H9 (cell line): ENCODE data around the gene MEGF9. TPM values are rescaled to one million over a fixed set of nuclear protein-coding genes. Genes with fewer than 3 reads are reported as not detected.

ENCODE experiments used
- DNase-seq: peaks from one replicate; pipeline ENCODE4 v3.0.0-alpha.2; 2017
- H2AFZ ChIP-seq: one replicate; pipeline ENCODE4 v1.6.1; 2013; ENCODE audit warnings: mild to moderate bottlenecking, low read length, control low read depth, moderate library complexity
- H2AK5ac ChIP-seq: 2 replicates; pipeline ENCODE4 v1.6.1; 2013; ENCODE audit warnings: low read length, control low read depth, mixed read lengths; ENCODE audit not compliant: insufficient read length
- H2BK120ac ChIP-seq: one replicate; pipeline ENCODE4 v1.6.1; 2013; ENCODE audit warnings: low read depth, mild to moderate bottlenecking, low read length, control low read depth, inconsistent platforms; ENCODE audit not compliant: poor library complexity, severe bottlenecking
- H2BK12ac ChIP-seq: 2 replicates; pipeline ENCODE4 v1.6.1; 2013; ENCODE audit warnings: low read length, control low read depth, mixed read lengths, low read depth; ENCODE audit not compliant: insufficient read length
- H2BK15ac ChIP-seq: 2 replicates; pipeline ENCODE4 v1.6.1; 2013; ENCODE audit warnings: low read depth, low read length, control low read depth
- H2BK20ac ChIP-seq: one replicate; pipeline ENCODE4 v1.6.1; 2013; ENCODE audit warnings: low read depth, mild to moderate bottlenecking, low read length, control low read depth, inconsistent platforms; ENCODE audit not compliant: poor library complexity, severe bottlenecking
- H2BK5ac ChIP-seq: 2 replicates; pipeline ENCODE4 v1.6.1; 2013; ENCODE audit warnings: low read length, control low read depth, mixed read lengths; ENCODE audit not compliant: insufficient read length
- H3K14ac ChIP-seq: 2 replicates; pipeline ENCODE4 v1.6.1; 2013; ENCODE audit warnings: low read length, control low read depth; ENCODE audit not compliant: insufficient read depth
- H3K18ac ChIP-seq: 2 replicates; pipeline ENCODE4 v1.6.1; 2013; ENCODE audit warnings: low read depth, mild to moderate bottlenecking, mixed read lengths, low read length, control low read depth; ENCODE audit not compliant: insufficient read length
- H3K23ac ChIP-seq: 2 replicates; pipeline ENCODE4 v1.6.1; 2013; ENCODE audit warnings: low read length, control low read depth, mixed read lengths, low read depth; ENCODE audit not compliant: insufficient read length
- H3K23me2 ChIP-seq: 2 replicates; pipeline ENCODE4 v1.6.1; 2013; ENCODE audit warnings: low read depth, mild to moderate bottlenecking, mixed read lengths, low read length, control low read depth; ENCODE audit not compliant: insufficient read length, poor library complexity, severe bottlenecking
- H3K27ac ChIP-seq: 2 replicates; pipeline ENCODE4 v1.5.1; 2013; ENCODE audit warnings: low read length, control low read depth, mixed read lengths, low read depth; ENCODE audit not compliant: insufficient read length
- H3K27me3 ChIP-seq: 2 replicates; pipeline ENCODE4 v1.6.1; 2013; ENCODE audit warnings: low read length, control low read depth, inconsistent platforms; ENCODE audit not compliant: insufficient read depth
- H3K4ac ChIP-seq: 2 replicates; pipeline ENCODE4 v1.6.1; 2013; ENCODE audit warnings: low read depth, mild to moderate bottlenecking, control low read depth, inconsistent platforms, low read length, moderate library complexity
- H3K4me1 ChIP-seq: 2 replicates; pipeline ENCODE4 v1.6.1; 2013; ENCODE audit warnings: low read length, control low read depth, inconsistent platforms; ENCODE audit not compliant: insufficient read depth
- H3K4me2 ChIP-seq: 2 replicates; pipeline ENCODE4 v1.6.1; 2013; ENCODE audit warnings: low read length, control low read depth, mixed read lengths; ENCODE audit not compliant: insufficient read length, insufficient read depth
- H3K56ac ChIP-seq: 2 replicates; pipeline ENCODE4 v1.6.1; 2013; ENCODE audit warnings: low read depth, mild to moderate bottlenecking, mixed read lengths, low read length, control low read depth; ENCODE audit not compliant: insufficient read length
- H3K79me1 ChIP-seq: 2 replicates; pipeline ENCODE4 v1.6.1; 2013; ENCODE audit warnings: low read depth, mild to moderate bottlenecking, moderate library complexity, low read length, control low read depth, inconsistent platforms; ENCODE audit not compliant: insufficient read depth, poor library complexity, severe bottlenecking
- H3K79me2 ChIP-seq: 2 replicates; pipeline ENCODE4 v1.6.1; 2013; ENCODE audit warnings: low read length, control low read depth, inconsistent platforms; ENCODE audit not compliant: insufficient read depth
- H3K9ac ChIP-seq: 2 replicates; pipeline ENCODE4 v1.6.1; 2013; ENCODE audit warnings: low read length, control low read depth, mixed read lengths; ENCODE audit not compliant: insufficient read length; ENCODE audit errors: extremely low read depth
- H3K9me3 ChIP-seq: one replicate; pipeline ENCODE4 v1.6.1; 2013; ENCODE audit warnings: low read depth, low read length, inconsistent platforms; ENCODE audit not compliant: control insufficient read depth
- H3T11ph ChIP-seq: one replicate; pipeline ENCODE4 v1.6.1; 2013; ENCODE audit warnings: mild to moderate bottlenecking, low read length, control low read depth, inconsistent platforms
- H4K20me1 ChIP-seq: one replicate; pipeline ENCODE4 v1.6.1; 2013; ENCODE audit not compliant: control insufficient read depth, insufficient read length, insufficient read depth
- H4K5ac ChIP-seq: 2 replicates; pipeline ENCODE4 v1.6.1; 2013; ENCODE audit warnings: low read depth, mild to moderate bottlenecking, mixed read lengths, low read length, control low read depth; ENCODE audit not compliant: insufficient read length
- H4K8ac ChIP-seq: replicated peaks from 2 replicates; pipeline ENCODE4 v1.6.1; 2013; ENCODE audit warnings: low read length, control low read depth, mixed read lengths, low read depth; ENCODE audit not compliant: insufficient read length
- H4K91ac ChIP-seq: 2 replicates; pipeline ENCODE4 v1.6.1; 2013; ENCODE audit warnings: low read depth, mild to moderate bottlenecking, moderate library complexity, mixed read lengths, low read length, control low read depth; ENCODE audit not compliant: insufficient read length
- H3K27ac Mint-ChIP-seq, 3 experiments: 2 replicates in 2 of 3; 3 replicates in 1 of 3; pipeline ENCODE4 v1.8.0; 2020 to 2021; ENCODE audit warnings: mixed read lengths in 3 of 3, mild to moderate bottlenecking in 1 of 3, moderate library complexity in 1 of 3
- H3K27me3 Mint-ChIP-seq: 2 replicates; pipeline ENCODE4 v1.8.0; 2021; ENCODE audit warnings: low read depth, mild to moderate bottlenecking, moderate library complexity, mixed read lengths
- H3K36me3 Mint-ChIP-seq, 3 experiments: 2 replicates in 2 of 3; 3 replicates in 1 of 3; pipeline ENCODE4 v1.8.0; 2020 to 2021; ENCODE audit warnings: low read depth in 3 of 3, mixed read lengths in 3 of 3; ENCODE audit not compliant: insufficient read depth in 1 of 3
- H3K4me1 Mint-ChIP-seq, 2 experiments: 2 replicates each; pipeline ENCODE4 v1.8.0; 2020; ENCODE audit warnings: mixed read lengths in 2 of 2
- H3K4me3 Mint-ChIP-seq, 2 experiments: 2 replicates in 1 of 2; 3 replicates in 1 of 2; pipeline ENCODE4 v1.8.0; 2020 to 2021; ENCODE audit warnings: mild to moderate bottlenecking in 2 of 2, mixed read lengths in 2 of 2, moderate library complexity in 1 of 2
- H3K9me3 Mint-ChIP-seq, 2 experiments: 2 replicates in 1 of 2; 3 replicates in 1 of 2; pipeline ENCODE4 v1.8.0; 2020; ENCODE audit warnings: mild to moderate bottlenecking in 2 of 2, mixed read lengths in 2 of 2, moderate library complexity in 1 of 2
- CTCF ChIP-seq: fragments of 200-600 bp; sonication (generic); conservative IDR thresholded peaks from 3 replicates; pipeline ENCODE4 v1.8.0; 2021; ENCODE audit warnings: antibody characterized with exemption, mild to moderate bottlenecking
- WGBS: extraction: QIAGEN DNeasy Blood & Tissue Kit; methylation state at CpG from one replicate; pipeline ENCODE4 v1.1.7; 2013; ENCODE audit warnings: missing lambda C conversion rate, low lambda C conversion rate, mixed read lengths; ENCODE audit not compliant: insufficient read length; ENCODE audit errors: extremely low coverage; 5-methylcytosine and 5-hydroxymethylcytosine counted together
- total RNA-seq: library from RNA; stranded (reverse); gene quantifications from 2 replicates; pipeline ENCODE4 v1.2.1, GENCODE V29; 2021

Gene MEGF9
- total RNA-seq, 1 experiment from 2014 or later = 0.94 TPM

- Histone ChIP-seq H3K79me2 (no peaks in the 10 kb centered on the region), H3T11ph (no peak overlapping the region), H3K18ac (no peak overlapping the region), H3K4me2 (no peak overlapping the region), H3K27ac (no peak overlapping the region), H3K56ac (no peak overlapping the region), H2BK12ac (no peak overlapping the region), H3K14ac (no peak overlapping the region), H2AK5ac (no peak overlapping the region), H3K23ac (no peak overlapping the region), H3K23me2 (peaks cover 10% of the 10 kb centered on the region), H3K9ac (no peak overlapping the region), H3K4ac (no peak overlapping the region), H3K9me3 (no peaks in the 10 kb centered on the region), H4K20me1 (no peaks in the 10 kb centered on the region), H3K4me1 (no peaks in the 10 kb centered on the region), H2BK15ac (no peak overlapping the region), H3K27me3 (peaks cover 13% of the 10 kb centered on the region; the same call in 1 of the 2 replicates), H2BK20ac (no peak overlapping the region), H2AFZ (no peak overlapping the region), H2BK5ac (no peak overlapping the region), H4K91ac (no peak overlapping the region), H2BK120ac (no peak overlapping the region), H4K5ac (no peak overlapping the region), H4K8ac (no peak overlapping the region), H3K79me1 (no peaks in the 10 kb centered on the region)
- TF ChIP-seq CTCF = no peak
- Mint-ChIP-seq H3K36me3 (no peaks in the 10 kb centered on the region), H3K27ac (no peak overlapping the region), H3K27me3 (peaks cover 38% of the 10 kb centered on the region), H3K9me3 (no peaks in the 10 kb centered on the region), H3K4me1 (peaks cover 14 to 28% of the 10 kb centered on the region in 2 experiments), H3K4me3 (no peak overlapping the region)
- WGBS = no CpG with 5 or more reads among the region's 5 CpGs
- no peak for DNase-seq
These were observed 2.3 kb downstream of the MEGF9 start for GRCh38 chr9:120711841-120712538.
